Measurements from ENCODE around the gene LRRN2.
"Not testable (repeated sequence)": the region's sequence is repeated elsewhere in the genome, so short reads cannot be mapped to it uniquely, and the experiment has no call there.

Gene LRRN2

DNA sequence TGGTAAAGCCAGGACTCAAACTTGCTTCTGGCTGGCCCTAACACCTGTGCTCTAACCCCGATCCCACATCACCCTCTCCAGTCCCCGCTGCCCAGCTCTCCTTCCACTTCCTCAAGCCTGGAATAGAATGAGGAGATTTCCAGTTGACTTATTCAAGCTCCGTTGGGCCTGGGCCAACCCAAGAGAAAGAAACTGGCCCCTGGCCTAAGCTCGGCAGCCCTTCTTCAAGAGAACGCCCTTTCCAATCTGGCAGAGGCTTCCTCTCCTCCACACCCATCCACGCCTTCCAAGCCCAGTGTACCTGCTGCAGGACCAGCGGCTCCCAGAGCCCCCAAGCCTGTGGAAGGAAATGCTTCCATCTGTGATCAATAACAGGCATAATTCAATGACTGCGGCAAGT, 51.9 kb downstream of the LRRN2 start:
- no peak overlapping the region for H3K27ac ChIP-seq
- TF ChIP-seq, protein P1, sequence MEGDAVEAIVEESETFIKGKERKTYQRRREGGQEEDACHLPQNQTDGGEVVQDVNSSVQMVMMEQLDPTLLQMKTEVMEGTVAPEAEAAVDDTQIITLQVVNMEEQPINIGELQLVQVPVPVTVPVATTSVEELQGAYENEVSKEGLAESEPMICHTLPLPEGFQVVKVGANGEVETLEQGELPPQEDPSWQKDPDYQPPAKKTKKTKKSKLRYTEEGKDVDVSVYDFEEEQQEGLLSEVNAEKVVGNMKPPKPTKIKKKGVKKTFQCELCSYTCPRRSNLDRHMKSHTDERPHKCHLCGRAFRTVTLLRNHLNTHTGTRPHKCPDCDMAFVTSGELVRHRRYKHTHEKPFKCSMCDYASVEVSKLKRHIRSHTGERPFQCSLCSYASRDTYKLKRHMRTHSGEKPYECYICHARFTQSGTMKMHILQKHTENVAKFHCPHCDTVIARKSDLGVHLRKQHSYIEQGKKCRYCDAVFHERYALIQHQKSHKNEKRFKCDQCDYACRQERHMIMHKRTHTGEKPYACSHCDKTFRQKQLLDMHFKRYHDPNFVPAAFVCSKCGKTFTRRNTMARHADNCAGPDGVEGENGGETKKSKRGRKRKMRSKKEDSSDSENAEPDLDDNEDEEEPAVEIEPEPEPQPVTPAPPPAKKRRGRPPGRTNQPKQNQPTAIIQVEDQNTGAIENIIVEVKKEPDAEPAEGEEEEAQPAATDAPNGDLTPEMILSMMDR (conservative IDR thresholded peaks at IDR 0.05) = no peak

GRCh38 chr1:204630132-204630905, 55.2 kb downstream of the LRRN2 start:
- TF ChIP-seq, protein P1 (conservative IDR thresholded peaks at IDR 0.05) = no peak
- H3K27ac ChIP-seq = no peak overlapping the region

DNA sequence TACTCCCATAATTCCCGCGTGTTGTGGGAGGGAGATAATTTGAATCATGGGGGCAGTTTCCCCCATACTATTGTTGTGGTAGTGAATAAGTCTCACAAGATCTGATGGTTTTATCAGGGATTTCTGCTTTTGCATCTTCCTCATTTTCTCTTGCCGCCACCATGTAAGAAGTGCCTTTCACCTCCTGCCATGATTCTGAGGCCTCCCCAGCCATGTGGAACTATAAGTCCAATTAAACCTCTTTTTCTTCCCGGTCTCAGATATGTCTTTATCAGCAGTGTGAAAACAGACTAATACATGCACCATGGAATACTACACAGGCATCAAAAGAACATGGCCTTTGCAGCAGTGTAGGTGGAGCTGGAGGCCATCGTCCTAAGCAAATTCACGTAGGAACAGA, 56.1 kb downstream of the LRRN2 start:
- not testable (repeated sequence) for H3K27ac ChIP-seq

- TF ChIP-seq, protein P1 (conservative IDR thresholded peaks at IDR 0.05) = no peak
- no peak overlapping the region for H3K27ac ChIP-seq
Observed at GRCh38 chr1:204628868-204629267, 56.7 kb downstream of the LRRN2 start.

GRCh38 chr1:204627436-204627835, 58.1 kb downstream of the LRRN2 start:
- no peak overlapping the region for H3K27ac ChIP-seq
- TF ChIP-seq, protein P1 (conservative IDR thresholded peaks at IDR 0.05) = no peak

DNA sequence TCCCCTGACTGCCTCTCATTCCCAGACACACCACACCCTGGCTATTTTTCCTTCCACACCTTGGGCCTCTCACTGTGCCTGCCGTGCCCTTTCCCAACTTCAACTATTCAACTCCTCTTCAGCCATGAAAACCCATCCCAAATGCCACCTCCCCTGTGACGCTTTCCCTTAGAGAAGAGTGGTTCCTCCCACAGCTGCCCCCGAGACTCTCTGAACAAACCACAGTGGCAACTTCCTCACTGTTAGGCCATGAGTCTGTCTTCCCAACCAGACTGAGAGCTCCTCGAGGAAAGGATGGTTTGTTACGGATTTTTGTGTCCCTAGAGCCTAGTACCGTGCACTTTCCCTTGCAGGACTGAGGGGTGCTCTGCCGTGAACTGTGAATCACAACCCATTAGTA, 59.2 kb downstream of the LRRN2 start:
- TF ChIP-seq, protein P1 (conservative IDR thresholded peaks at IDR 0.05) = no peak
- H3K27ac ChIP-seq = no peak overlapping the region

DNA sequence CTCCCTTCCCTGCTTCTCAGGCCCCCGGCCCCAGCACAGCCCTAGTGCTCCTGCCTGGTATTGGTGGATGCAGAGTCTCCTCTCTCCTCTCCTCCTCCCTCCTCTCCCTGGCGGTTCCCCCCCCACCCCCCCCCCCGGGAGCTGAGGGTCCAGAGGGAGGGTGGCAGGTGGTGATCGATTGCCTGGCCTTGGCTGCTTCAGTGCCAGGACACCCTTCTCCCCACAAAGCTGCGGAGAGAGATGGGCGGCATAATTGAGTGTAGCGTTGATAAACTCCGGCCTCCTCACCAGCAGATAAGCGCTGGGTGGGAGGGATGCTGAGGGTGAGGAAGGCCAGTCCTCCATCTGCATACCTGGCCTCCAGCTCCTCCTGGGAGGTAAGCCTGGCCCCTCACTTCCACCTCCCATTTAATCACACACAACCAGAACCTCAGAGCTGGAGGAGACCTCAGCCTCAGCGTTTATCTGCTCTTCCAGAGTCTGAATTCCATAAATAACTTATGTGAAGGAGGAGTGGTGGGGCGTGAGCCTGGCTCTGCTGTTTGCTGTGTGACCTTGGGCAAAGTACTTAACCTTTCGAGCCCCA, 60.8 kb downstream of the LRRN2 start:
- TF ChIP-seq, protein P1 (conservative IDR thresholded peaks at IDR 0.05) = no peak
- no peak overlapping the region for H3K27ac ChIP-seq

DNA sequence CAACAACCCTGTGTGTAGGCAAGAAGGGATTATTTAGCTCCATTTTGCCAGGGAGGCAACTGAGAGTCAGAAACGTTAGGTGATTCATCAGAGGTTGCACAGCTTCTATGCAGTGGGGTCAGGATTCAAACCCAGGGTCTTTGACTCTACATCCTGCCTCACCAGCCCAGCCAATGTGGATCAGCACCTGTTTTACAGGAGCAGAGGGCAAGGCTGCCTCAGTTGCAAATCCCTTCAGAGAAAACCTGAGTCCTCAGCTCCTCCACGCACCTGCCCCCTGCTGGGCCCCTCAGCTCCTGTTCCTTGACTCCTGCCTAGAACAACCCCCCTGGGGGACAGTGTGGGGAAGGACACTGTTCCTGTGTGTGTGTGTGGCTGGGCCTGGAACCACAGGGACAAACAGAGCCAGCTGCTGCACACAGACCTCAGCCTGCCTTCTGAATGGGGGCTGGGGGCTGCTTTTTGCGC, 61.6 kb downstream of the LRRN2 start:
- TF ChIP-seq, protein P1 (conservative IDR thresholded peaks at IDR 0.05) = no peak
- no peak overlapping the region for H3K27ac ChIP-seq

All from VCaP (cell line).